Vagina (tissue), 2 donors: ENCODE data around the gene EXOC6B.

Experiments
- CTCF ChIP-seq, 3 experiments: fragments of 450-650 bp in 2 of 3; fragments of 200-600 bp in 1 of 3; sonication (generic) in 1 of 3; IDR thresholded peaks; one replicate each; pipeline ENCODE4 v1.5.1; 2017 to 2019; ENCODE audit warnings: antibody characterized with exemption in 3 of 3, mild to moderate bottlenecking in 2 of 3, moderate library complexity in 2 of 3
- POLR2A ChIP-seq, 2 donors: fragments of 450-650 bp; IDR thresholded peaks; one replicate each; pipeline ENCODE4 v1.6.1; 2017; ENCODE audit warnings: antibody characterized with exemption in 2 of 2, mild to moderate bottlenecking in 2 of 2, moderate library complexity in 2 of 2
- POLR2AphosphoS5 ChIP-seq, 2 donors: sonication (generic); formaldehyde crosslinking; IDR thresholded peaks; one replicate each; pipeline ENCODE4 v1.9.0; 2017; ENCODE audit warnings: antibody characterized with exemption in 2 of 2, mild to moderate bottlenecking in 2 of 2, low read depth in 1 of 2; ENCODE audit not compliant: insufficient read depth in 1 of 2

GRCh38 chr2:72762276-72762675 is 63.6 kb downstream of the EXOC6B start:
- TF ChIP-seq CTCF (IDR thresholded peaks at IDR 0.05) (no peak), POLR2A (IDR thresholded peaks at IDR 0.05) (no peak), POLR2AphosphoS5 (IDR thresholded peaks at IDR 0.05; ENCODE audit: insufficient read depth in 1 of 2, low read depth in 1 of 2) (no peak)
